ENCODE results near the gene EGFR.

Gene EGFR

GRCh38 chr7:55144333-55145317, 125.8 kb downstream of the EGFR start:
- DNase-seq (ENCODE audit: low read depth in 2 of 2), result no peak

- no peak for DNase-seq (ENCODE audit: low read depth in 2 of 2)
These were observed 126.8 kb downstream of the EGFR start for GRCh38 chr7:55145606-55146005.

GRCh38 chr7:55147101-55147500, 128.3 kb downstream of the EGFR start:
- DNase-seq (ENCODE audit: low read depth in 2 of 2), result no peak

GRCh38 chr7:55147736-55148135, 128.9 kb downstream of the EGFR start:
- DNase-seq (ENCODE audit: low read depth in 2 of 2), result no peak

GRCh38 chr7:55148571-55148970, 129.8 kb downstream of the EGFR start:
- DNase-seq (ENCODE audit: low read depth in 2 of 2), result no peak

GRCh38 chr7:55149001-55149400, 130.2 kb downstream of the EGFR start:
- DNase-seq (ENCODE audit: low read depth in 2 of 2), result no peak

- no peak for DNase-seq (ENCODE audit: low read depth in 2 of 2)
These were observed 131.3 kb downstream of the EGFR start for GRCh38 chr7:55150166-55150565.

- DNase-seq (ENCODE audit: low read depth in 2 of 2), result no peak
These were observed 132.1 kb downstream of the EGFR start for GRCh38 chr7:55150709-55151451.

GRCh38 chr7:55152516-55152915, 133.7 kb downstream of the EGFR start:
- DNase-seq (ENCODE audit: low read depth in 2 of 2), result no peak

- no peak for DNase-seq (ENCODE audit: low read depth in 2 of 2)
These were observed 135.3 kb downstream of the EGFR start for GRCh38 chr7:55154096-55154495.

GRCh38 chr7:55155351-55156117, 136.7 kb downstream of the EGFR start:
- DNase-seq (ENCODE audit: low read depth in 2 of 2), result no peak

- DNase-seq (ENCODE audit: low read depth in 2 of 2), result no peak
These were observed 138.3 kb downstream of the EGFR start for GRCh38 chr7:55156919-55157763.

GRCh38 chr7:55157764-55158105, 138.9 kb downstream of the EGFR start:
- DNase-seq (ENCODE audit: low read depth in 2 of 2), result no peak

GRCh38 chr7:55158541-55159382, 139.9 kb downstream of the EGFR start:
- DNase-seq (ENCODE audit: low read depth in 2 of 2), result no peak

- DNase-seq (ENCODE audit: low read depth in 2 of 2), result no peak
These were observed 141.7 kb downstream of the EGFR start for GRCh38 chr7:55160539-55160938.

- no peak for DNase-seq (ENCODE audit: low read depth in 2 of 2)
These were observed 142.4 kb downstream of the EGFR start for GRCh38 chr7:55161154-55161687.

- no peak for DNase-seq (ENCODE audit: low read depth in 2 of 2)
These were observed 143.7 kb downstream of the EGFR start for GRCh38 chr7:55162476-55162875.

- no peak for DNase-seq (ENCODE audit: low read depth in 2 of 2)
These were observed 144.9 kb downstream of the EGFR start for GRCh38 chr7:55163733-55164132.

GRCh38 chr7:55164527-55164926, 145.7 kb downstream of the EGFR start:
- DNase-seq (ENCODE audit: low read depth in 2 of 2), result no peak

All from activated CD8-positive, alpha-beta memory T cell treated with anti-CD3 and anti-CD28 coated beads for 4 hours (primary cell).